Choroid plexus epithelial cell (primary cell): ENCODE results near the gene EGF.
"Not testable (repeated sequence)": the region's sequence is repeated elsewhere in the genome, so short reads cannot be mapped to it uniquely, and the experiment has no call there.

Experiments used
- DNase-seq: peaks from one replicate; pipeline ENCODE4 v3.0.0-alpha.2; 2010; ENCODE audit warnings: low read depth
- H3K4me3 ChIP-seq: 2 replicates; pipeline ENCODE4 v1.5.1; 2011; ENCODE audit warnings: low read depth, mild to moderate bottlenecking, control low read depth, low read length, moderate library complexity
- TF ChIP-seq, protein P1 (sequence below): conservative IDR thresholded peaks from 2 replicates; pipeline ENCODE4 v1.5.1; 2011; ENCODE audit warnings: low read depth, mild to moderate bottlenecking, control low read depth, inconsistent platforms, low read length, moderate library complexity

Gene EGF

DNA sequence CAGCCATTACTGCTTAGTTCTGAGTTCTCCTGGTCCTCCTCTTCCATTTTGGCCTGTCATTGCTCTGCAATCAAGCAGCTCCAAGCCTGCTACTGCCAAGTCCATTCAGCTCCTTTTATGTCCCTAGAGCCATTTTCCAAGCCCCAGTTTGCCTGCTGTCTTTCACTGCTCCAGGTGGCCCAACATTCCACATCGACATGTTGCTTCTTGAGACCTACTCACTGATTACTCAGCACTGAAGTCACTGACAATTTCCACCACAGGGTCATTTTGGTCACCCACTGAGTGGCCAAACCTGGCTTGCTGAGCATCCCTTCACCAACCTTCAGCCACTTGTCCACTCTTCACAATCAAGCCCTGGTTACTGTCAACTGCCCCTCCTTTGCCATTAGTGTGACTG lies 37.6 kb upstream of the EGF start:
- DNase-seq, result no peak
- H3K4me3 ChIP-seq, result no peak overlapping the region
- TF ChIP-seq, protein P1, sequence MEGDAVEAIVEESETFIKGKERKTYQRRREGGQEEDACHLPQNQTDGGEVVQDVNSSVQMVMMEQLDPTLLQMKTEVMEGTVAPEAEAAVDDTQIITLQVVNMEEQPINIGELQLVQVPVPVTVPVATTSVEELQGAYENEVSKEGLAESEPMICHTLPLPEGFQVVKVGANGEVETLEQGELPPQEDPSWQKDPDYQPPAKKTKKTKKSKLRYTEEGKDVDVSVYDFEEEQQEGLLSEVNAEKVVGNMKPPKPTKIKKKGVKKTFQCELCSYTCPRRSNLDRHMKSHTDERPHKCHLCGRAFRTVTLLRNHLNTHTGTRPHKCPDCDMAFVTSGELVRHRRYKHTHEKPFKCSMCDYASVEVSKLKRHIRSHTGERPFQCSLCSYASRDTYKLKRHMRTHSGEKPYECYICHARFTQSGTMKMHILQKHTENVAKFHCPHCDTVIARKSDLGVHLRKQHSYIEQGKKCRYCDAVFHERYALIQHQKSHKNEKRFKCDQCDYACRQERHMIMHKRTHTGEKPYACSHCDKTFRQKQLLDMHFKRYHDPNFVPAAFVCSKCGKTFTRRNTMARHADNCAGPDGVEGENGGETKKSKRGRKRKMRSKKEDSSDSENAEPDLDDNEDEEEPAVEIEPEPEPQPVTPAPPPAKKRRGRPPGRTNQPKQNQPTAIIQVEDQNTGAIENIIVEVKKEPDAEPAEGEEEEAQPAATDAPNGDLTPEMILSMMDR, result no peak

DNA sequence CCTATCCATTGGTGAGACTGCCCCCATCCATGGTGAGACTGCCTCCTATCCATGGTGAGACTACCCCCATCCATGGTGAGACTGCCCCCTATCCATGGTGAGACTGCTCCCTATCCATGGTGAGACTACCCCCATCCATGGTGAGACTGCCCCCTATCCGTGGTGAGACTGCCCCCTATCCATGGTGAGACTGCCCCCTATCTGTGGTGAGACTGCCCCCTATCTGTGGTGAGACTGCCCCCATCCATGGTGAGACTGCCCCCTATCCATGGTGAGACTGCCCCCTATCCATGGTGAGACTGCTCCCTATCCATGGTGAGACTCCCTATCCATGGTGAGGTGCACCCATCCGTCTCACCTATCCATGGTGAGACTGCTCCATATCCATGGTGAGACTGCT lies 37.1 kb upstream of the EGF start:
- not testable (repeated sequence) for DNase-seq, H3K4me3 ChIP-seq

DNA sequence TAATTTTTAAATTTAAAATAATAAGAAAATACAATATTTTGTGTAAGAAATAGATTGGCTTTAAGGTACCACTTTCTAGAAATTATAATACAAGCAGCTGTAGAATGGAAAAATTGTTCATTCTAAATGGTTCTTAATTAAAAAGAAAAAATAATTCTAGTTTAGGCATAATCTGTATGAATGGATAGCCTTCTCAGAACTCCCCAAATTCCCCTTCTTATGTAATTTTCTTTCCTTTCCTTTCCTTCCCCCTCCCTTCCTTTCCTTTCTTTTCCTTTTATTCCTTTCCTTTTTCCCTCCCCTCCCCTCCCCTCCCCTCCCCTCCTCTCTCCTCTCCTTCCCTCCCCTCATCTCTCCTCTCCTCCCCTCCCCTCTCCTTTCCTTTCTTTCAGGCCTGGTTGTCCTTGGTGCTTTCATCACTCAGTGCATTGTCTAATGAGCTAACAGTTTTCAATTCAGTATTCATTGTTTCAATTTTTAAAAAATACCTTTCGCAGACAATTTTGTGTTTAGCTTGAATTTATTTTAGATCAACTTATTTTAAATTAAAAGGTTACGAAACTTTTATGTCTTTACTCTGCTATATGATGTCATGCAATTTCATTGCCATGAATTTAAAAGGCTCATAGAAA lies 35.9 kb upstream of the EGF start:
- TF ChIP-seq, protein P1, result no peak
- no peak for DNase-seq
- no peak overlapping the region for H3K4me3 ChIP-seq

DNA sequence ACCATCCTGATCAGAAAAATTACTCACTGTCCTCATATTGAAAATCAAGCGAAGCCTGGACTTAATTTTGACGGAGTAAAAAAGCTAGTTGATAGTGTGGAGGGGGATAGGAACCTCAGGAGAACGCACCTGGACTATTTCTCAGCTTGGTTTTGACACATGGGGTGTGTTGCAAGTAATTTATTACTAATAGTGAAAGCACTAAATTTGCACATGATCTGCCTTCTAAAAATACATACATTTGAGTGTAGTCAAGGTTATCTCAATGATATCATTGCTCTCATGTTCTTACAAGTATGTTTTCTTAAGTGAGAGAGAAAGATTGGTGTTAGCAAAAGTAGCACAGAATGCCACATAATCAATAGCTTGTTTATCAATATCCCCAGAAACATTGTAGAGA lies 35.3 kb upstream of the EGF start:
- no peak for DNase-seq
- no peak overlapping the region for H3K4me3 ChIP-seq
- TF ChIP-seq, protein P1, result no peak

DNA sequence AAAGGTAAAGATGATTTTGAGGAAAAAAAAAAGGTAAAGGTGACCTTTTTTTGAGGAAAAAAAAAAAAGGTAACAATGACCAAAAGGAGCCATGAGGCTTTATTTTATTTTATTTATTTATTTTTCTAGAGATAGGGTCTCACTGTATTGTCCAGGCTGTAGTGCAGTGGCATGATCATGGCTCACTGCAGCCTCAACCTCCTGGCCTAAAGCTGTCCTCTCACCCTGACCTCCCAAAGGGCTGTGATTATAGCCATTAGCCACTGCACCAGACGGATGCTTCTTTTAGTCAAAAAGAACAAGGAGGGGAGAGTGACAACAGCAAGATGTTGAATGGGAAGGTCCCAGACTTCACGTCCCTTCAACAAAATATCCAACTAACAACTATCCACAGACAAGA lies 34.3 kb upstream of the EGF start:
- no peak for DNase-seq
- TF ChIP-seq, protein P1, result no peak
- no peak overlapping the region for H3K4me3 ChIP-seq

DNA sequence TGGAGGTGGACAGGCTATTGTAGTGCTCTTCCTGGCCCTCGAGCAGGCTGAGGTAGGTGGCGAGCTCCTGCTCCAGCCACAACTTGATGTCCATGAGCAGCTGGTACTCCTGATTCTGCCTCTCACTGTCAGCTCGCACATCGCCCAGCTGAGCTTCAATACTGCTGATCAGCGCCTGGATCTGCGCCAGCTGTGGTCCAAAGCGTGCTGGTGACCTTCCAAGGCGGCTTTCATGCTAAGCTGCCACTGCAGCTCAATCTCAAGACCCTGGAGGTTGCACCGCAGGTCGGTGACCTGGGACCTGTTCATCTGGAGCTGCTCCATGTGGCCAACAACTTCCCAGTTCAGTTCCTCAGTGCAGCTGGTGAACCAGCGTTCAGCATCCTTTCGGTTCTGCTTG lies 33.6 kb upstream of the EGF start:
- H3K4me3 ChIP-seq, result no peak overlapping the region
- no peak for DNase-seq
- TF ChIP-seq, protein P1, result no peak

DNA sequence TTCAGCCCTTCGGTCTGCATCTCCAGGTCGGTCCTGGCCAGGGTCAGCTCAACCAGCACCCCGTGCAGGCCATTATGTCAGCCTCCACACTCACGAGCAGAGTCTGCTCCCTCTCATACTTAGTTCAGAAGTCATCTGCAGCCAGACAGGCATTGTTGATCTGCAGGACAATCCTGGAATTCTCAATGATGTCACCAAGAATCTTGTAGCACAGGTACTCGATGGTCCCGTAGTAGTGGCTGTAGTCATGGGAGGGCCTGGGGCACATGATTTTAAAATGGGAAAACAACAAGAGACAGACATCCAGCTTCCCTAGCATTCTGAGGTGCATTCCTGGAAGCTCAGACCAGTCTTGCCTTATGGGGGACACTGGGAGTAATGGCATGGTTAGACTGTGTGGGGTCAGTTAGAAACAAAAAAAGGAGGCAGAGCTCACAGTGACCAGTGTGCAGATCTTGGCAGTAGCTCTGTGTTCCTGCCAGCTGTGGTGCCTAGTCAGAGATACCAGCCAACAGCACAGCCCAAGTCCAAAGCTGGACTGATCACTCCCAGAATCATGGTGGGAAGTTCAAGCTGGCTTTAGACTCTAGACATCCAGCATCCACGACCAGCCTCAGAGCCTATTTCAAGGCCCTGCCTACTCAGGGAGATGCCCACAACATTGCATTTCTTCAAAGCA lies 32.9 kb upstream of the EGF start:
- DNase-seq, result no peak
- TF ChIP-seq, protein P1, result no peak
- H3K4me3 ChIP-seq, result no peak overlapping the region
